Memory B cell (primary cell): ENCODE data around the gene FADS1.

Experiments
- ATAC-seq: fragments of 150-1000 bp; cut with Tn5 transposase; 2 replicates; pipeline ENCODE4 v1.10.0; 2021; ENCODE audit warnings: low read depth, mild to moderate bottlenecking, moderate library complexity
- DNase-seq, 2 donors: peaks; one replicate each; pipeline ENCODE4 v3.0.0; 2022; ENCODE audit warnings: low spot score in 2 of 2
- H3K27ac Mint-ChIP-seq: one replicate; pipeline ENCODE4 v1.8.0; 2022; ENCODE audit warnings: mild to moderate bottlenecking, moderate library complexity, mixed read lengths
- H3K27me3 Mint-ChIP-seq: one replicate; pipeline ENCODE4 v1.8.0; 2022; ENCODE audit warnings: mixed read lengths
- H3K36me3 Mint-ChIP-seq: one replicate; pipeline ENCODE4 v1.8.0; 2022; ENCODE audit warnings: mild to moderate bottlenecking, mixed read lengths
- H3K4me1 Mint-ChIP-seq: one replicate; pipeline ENCODE4 v1.8.0; 2022; ENCODE audit warnings: mixed read lengths
- H3K4me3 Mint-ChIP-seq: one replicate; pipeline ENCODE4 v1.8.0; 2022; ENCODE audit warnings: mild to moderate bottlenecking, moderate library complexity, mixed read lengths
- H3K9me3 Mint-ChIP-seq: one replicate; pipeline ENCODE4 v1.8.0; 2022; ENCODE audit warnings: mixed read lengths

Gene FADS1

DNA sequence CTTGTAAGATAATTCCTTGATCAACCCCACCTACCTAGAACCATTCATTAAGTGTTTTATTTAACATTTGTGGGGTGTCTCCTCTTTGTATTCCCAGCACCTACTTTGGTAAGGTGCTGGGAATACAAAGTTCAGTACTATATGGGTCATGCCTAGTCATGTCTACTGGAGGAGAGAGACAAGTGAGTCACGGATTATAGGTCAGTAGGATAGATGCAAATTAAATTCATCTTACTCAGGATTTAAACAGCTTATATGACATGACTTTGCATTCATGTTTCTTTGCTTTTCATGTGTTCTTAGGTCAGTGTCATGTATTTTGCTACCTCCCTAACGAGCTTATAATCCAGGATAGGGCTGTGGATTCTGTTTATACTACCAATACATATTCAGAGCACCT is 3.4 kb upstream of the FADS1 start:
- H3K27ac Mint-ChIP-seq = no peak overlapping the region
- H3K4me1 Mint-ChIP-seq = peaks cover 12% of the 10 kb centered on the region
- ATAC-seq (no peak), DNase-seq (no peak)
- no peak overlapping the region for H3K4me3 Mint-ChIP-seq
- H3K9me3 Mint-ChIP-seq = no peaks in the 10 kb centered on the region
- peaks cover 17% of the 10 kb centered on the region for H3K27me3 Mint-ChIP-seq
- no peaks in the 10 kb centered on the region for H3K36me3 Mint-ChIP-seq

DNA sequence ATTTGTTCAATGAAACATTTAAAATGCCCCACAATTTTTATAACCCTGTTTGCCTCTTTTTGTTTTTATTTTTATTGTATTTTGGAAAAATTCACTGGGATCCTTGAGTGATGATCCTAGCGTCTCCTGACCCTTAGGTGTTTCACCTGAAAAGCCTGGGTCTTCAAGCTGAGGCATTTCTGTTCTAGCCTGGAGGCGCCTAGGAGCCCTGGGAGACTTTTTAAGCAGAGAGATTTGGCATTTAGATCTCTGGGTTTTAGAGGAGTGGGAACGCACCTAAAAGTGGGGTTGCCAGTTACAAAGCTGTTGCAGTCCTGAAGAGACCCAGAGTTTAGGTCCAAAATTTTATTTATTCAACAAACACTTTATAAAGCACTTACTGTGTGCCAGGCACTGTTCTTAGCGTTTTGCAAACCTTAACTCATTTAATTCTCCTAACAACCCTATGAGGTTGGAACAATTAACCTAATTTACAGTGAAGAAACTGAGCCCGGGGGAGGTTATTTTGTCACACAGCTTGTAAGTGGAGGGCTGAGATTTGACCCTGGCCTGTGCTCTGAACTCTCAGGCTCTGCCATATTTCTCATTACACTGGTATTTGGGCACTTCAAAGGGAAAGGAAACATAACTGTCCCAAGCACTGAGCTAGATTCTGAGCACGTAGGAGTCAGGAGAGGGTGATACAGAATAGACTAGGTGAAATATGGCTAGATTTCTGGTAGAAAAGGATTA is 834 bp upstream of the FADS1 start:
- H3K27me3 Mint-ChIP-seq = peaks cover 19% of the 10 kb centered on the region
- H3K36me3 Mint-ChIP-seq = no peaks in the 10 kb centered on the region
- ATAC-seq (no peak), DNase-seq (no peak)
- no peaks in the 10 kb centered on the region for H3K9me3 Mint-ChIP-seq
- H3K4me3 Mint-ChIP-seq = no peak overlapping the region
- H3K27ac Mint-ChIP-seq = no peak overlapping the region
- peaks cover 16% of the 10 kb centered on the region for H3K4me1 Mint-ChIP-seq

DNA sequence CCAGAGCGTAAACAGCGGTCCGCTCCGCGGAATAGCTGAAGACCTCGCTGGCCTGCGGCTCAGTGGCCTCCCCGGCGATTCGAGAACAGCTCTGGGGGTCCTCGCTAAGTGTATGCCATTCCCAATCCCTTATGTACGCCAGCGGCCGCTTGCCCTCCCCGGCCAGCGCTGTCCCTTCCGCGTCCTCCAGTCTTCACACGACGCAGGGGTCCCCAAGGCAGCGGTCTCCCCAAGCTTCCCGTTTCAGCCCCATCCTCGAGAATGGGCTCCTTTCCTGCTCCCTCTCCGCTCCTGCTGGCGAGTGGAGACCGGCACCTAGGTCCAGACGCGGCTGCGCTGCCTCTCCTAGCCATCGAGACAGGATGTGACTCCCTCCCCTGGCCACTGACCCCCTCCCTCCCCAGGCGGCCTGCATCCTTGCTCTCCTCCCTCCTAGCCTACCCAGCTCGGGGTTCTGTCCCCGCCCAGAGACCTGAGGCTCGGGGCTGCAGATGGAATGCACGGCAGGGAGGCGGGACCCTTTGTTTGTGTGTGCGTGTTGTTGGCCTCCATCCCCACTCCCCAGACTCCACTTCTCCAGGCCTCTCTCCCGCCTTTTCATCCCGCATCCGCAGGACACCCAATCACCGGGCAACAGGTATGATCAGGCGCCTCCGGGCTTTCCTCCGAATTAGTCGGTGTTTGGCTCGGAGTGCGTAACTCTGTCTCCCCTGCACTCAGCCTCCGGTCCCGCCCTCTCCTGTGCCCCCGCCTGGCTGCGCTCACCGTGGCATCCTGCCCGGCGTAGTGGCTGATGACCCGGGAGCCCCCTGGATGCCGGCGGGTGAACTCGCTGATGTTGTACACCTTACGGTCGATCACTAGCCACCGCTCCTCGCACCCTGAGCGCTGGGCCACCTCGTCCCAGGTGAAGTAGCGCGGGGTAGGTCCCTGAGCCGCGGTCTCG is 740 bp downstream of the FADS1 start:
- ATAC-seq = peak; percentile 65
- H3K4me1 Mint-ChIP-seq = peaks cover 16% of the 10 kb centered on the region
- H3K9me3 Mint-ChIP-seq = no peaks in the 10 kb centered on the region
- peak; percentile 29 to 44 for DNase-seq
- H3K27me3 Mint-ChIP-seq = peaks cover 19% of the 10 kb centered on the region
- H3K27ac Mint-ChIP-seq = peak overlapping the region; percentile 55
- no peaks in the 10 kb centered on the region for H3K36me3 Mint-ChIP-seq
- peak overlapping the region; percentile 82 for H3K4me3 Mint-ChIP-seq

DNA sequence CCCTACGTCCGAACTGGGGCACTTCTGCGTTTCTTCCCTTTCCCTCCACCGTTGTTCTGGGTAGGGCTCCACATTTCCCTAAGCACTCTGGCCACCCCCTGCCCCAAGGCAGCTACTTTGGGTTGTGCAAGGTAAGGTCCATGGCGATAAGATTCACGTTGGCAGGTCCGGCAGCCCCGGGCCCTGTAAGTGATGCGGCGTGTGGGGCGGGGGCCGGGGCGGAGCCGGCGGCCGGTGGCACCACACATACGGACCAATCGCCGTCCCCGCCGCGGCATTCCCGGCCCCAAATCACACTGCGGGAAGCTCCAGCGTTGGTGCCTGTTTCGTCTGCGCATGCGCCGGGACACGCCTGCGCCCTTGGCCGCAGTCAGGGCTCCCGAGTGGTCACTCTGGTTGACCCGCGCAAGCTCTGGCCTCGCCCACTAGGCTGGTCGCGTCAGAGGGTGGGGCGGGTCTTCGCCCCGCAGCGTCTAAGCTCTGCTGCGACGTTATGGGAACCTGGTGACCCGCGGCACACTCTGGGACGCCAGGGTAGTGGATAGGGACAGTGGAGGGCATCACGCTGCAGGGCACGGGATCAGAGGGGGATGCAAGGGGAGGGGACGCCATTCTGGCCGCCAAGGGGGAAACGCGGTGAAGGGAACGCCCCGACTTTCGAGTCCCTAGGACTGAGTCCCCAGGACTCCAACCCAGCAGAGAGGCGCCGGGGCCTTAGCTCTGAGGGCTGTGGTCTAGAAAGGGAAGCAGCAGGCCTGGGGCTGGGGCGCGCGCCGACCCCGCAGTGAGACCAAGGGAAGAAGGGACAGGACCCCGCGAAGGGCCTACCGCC is 1.6 kb downstream of the FADS1 start:
- peak overlapping the region; percentile 82 for H3K4me3 Mint-ChIP-seq
- no peaks in the 10 kb centered on the region for H3K9me3 Mint-ChIP-seq
- DNase-seq (peak; percentile 31 to 38), ATAC-seq (peak; percentile 21)
- H3K4me1 Mint-ChIP-seq = peaks cover 16% of the 10 kb centered on the region
- H3K27ac Mint-ChIP-seq = no peak overlapping the region
- H3K36me3 Mint-ChIP-seq = no peaks in the 10 kb centered on the region
- peaks cover 19% of the 10 kb centered on the region for H3K27me3 Mint-ChIP-seq

DNA sequence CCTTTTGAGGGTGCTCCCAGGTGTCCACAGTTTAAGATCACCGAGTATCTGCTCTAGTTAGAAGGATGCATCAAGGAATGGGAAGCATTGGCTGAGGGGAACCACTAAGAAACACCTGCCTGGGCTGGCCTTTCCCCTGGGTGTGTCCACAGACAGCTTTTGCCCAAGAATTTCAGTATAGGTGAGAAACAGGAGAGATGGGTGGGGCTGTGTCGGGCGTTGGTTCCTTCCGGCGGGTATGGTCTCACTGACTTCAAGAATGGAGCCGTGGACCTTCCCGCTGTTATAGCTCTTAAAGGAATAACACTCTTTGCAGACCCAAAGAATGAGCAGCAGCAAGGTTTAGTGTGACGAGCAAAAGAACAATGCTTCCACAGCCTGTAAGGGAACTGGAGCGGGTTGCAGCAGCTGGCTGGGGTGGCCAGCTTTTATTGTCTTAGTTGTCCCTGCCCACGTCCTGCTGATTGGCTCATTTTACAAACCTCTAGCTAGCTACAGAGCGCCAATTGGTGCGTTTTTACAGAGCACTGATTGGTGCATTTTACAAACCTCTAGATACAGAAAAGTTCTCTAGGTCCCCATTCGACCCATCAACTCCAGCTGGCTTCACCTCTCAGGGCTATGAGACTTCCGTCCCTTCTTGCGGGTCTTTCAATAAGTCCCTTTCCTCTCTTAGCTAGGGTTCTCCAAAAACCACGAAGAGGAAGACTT is 2.4 kb downstream of the FADS1 start:
- Mint-ChIP-seq H3K4me3 (peak overlapping the region; percentile 82), H3K4me1 (peaks cover 16% of the 10 kb centered on the region), H3K27me3 (peaks cover 19% of the 10 kb centered on the region), H3K9me3 (no peaks in the 10 kb centered on the region), H3K27ac (no peak overlapping the region), H3K36me3 (no peaks in the 10 kb centered on the region)
- ATAC-seq = no peak
- no peak for DNase-seq

DNA sequence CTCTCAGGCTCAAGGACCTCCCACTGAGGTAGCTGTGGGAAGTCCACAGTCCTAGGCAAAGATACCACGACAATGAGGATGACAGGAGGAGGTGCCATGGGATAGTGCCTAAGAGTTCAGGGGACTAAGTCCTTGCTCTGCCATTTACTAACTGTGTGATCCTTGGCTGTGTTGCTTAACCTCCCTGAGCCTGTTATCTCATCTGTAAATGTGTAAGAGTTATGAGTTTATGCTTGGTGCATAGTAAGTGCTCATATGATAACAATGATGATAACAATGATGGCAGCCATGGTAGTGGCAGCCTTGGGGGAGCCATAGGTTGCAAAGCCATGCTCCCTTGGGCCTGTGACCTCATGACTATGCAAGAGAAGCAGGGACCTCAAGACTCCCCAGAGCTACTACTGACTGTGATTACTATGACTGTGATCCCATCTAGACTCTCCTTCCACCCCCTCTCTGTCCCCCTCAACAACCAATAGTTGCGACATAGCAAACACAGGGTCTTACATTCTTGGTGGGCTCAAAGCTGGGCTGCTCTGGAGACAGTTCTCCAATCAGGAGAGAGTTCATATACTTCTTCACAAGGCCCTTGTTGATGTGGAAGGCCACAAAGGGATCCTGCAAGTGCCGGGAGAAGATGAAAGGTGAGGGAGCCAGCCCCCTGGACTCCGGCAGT is 3.9 kb downstream of the FADS1 start:
- DNase-seq (no peak), ATAC-seq (no peak)
- Mint-ChIP-seq H3K27me3 (peaks cover 18% of the 10 kb centered on the region), H3K27ac (no peak overlapping the region), H3K4me3 (no peak overlapping the region), H3K9me3 (no peaks in the 10 kb centered on the region), H3K4me1 (peaks cover 16% of the 10 kb centered on the region), H3K36me3 (no peaks in the 10 kb centered on the region)

DNA sequence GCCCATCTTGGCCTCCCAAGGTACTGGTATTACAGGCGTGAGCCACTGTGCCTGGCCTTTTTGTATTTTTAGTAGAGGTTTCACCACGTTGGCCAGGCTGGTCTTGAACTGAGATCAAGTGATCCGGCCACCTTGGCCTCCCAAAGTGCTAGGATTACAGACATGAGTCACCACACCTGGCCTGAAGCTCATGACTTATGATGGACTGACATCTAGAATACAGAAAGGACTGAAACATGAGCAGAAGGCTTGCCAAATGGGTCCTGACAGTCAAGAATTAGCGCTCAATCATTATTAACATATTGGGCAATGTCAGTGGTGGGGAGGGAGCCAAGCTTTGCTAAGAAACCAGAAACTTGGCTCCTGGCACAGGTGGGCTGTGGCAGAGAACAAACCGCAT is 5.0 kb downstream of the FADS1 start:
- no peak overlapping the region for H3K27ac Mint-ChIP-seq
- ATAC-seq (no peak), DNase-seq (no peak)
- no peaks in the 10 kb centered on the region for H3K36me3 Mint-ChIP-seq
- peaks cover 17% of the 10 kb centered on the region for H3K27me3 Mint-ChIP-seq
- no peaks in the 10 kb centered on the region for H3K9me3 Mint-ChIP-seq
- no peak overlapping the region for H3K4me3 Mint-ChIP-seq
- peaks cover 16% of the 10 kb centered on the region for H3K4me1 Mint-ChIP-seq

DNA sequence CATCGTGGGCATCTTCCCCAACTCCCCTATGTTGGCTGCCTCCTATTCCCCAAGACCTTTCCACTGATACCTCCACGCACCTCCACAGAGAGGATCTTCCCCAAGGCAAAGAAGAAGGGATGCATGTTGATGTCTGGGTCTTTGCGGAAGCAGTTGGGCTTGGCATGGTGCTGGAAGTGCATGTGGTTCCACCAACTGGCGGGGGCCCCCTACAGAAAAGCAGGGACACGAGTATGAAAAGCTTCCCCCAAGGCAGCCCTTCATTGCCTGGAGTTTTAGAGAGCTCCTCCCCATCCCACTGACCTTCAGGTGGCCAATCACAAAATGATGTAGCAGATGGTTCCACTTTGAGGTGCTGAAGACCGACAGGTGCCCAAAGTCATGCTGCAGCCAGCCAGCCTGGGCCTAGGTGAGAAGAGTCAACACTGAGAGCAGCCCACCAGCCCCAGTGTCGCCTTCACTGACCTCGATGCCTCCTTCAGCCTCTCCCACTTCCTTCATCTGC is 6.1 kb downstream of the FADS1 start:
- DNase-seq (no peak), ATAC-seq (no peak)
- peaks cover 8% of the 10 kb centered on the region for H3K4me1 Mint-ChIP-seq
- H3K27ac Mint-ChIP-seq = no peak overlapping the region
- H3K4me3 Mint-ChIP-seq = no peak overlapping the region
- no peaks in the 10 kb centered on the region for H3K9me3 Mint-ChIP-seq
- no peaks in the 10 kb centered on the region for H3K36me3 Mint-ChIP-seq
- peaks cover 10% of the 10 kb centered on the region for H3K27me3 Mint-ChIP-seq

DNA sequence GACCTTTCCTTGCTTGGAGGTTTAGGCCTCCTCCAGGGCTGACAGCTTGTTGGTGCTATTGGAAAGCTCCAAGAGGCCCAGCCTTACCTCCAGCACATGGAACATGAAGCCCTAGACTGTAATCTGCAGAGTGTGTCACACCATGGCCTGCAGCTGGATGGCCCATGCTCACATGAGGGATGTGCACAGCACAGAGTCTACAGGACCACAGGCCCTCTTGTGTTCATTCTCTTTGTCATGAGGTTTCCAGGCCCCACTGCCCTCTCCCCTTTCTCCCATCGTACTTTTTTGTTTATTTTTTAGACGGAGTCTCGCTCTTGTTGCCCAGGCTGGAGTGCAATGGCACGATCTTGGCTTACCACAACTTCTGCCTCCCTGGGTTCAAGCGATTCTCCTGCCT is 10.0 kb downstream of the FADS1 start:
- DNase-seq (no peak), ATAC-seq (no peak)
- peaks cover 3% of the 10 kb centered on the region for H3K4me1 Mint-ChIP-seq
- H3K36me3 Mint-ChIP-seq = no peaks in the 10 kb centered on the region
- no peak overlapping the region for H3K27ac Mint-ChIP-seq
- no peak overlapping the region for H3K4me3 Mint-ChIP-seq
- H3K27me3 Mint-ChIP-seq = no peaks in the 10 kb centered on the region
- no peaks in the 10 kb centered on the region for H3K9me3 Mint-ChIP-seq

DNA sequence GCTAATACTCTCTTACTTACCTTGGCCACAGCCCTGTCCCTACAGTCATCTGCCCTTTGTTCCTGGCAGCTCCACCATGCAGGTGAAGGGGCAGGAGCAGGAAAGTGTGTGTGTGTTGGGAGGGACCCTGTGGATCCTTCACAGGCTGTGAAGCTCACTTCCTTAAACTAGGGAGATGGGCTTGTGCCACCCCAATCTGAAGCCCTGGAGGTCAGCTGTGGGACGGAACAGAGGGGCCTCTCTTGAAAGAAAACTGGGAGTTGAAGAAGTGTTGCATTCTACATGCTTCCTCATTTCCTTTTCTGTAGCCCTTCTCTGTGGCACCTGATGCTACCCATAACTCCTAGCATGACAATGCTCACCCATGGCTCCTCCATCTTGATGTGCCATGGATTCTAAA is 11.7 kb downstream of the FADS1 start:
- Mint-ChIP-seq H3K27ac (no peak overlapping the region), H3K4me3 (no peak overlapping the region), H3K36me3 (no peaks in the 10 kb centered on the region), H3K4me1 (peaks cover 3% of the 10 kb centered on the region), H3K27me3 (no peaks in the 10 kb centered on the region), H3K9me3 (no peaks in the 10 kb centered on the region)
- DNase-seq (no peak), ATAC-seq (no peak)

DNA sequence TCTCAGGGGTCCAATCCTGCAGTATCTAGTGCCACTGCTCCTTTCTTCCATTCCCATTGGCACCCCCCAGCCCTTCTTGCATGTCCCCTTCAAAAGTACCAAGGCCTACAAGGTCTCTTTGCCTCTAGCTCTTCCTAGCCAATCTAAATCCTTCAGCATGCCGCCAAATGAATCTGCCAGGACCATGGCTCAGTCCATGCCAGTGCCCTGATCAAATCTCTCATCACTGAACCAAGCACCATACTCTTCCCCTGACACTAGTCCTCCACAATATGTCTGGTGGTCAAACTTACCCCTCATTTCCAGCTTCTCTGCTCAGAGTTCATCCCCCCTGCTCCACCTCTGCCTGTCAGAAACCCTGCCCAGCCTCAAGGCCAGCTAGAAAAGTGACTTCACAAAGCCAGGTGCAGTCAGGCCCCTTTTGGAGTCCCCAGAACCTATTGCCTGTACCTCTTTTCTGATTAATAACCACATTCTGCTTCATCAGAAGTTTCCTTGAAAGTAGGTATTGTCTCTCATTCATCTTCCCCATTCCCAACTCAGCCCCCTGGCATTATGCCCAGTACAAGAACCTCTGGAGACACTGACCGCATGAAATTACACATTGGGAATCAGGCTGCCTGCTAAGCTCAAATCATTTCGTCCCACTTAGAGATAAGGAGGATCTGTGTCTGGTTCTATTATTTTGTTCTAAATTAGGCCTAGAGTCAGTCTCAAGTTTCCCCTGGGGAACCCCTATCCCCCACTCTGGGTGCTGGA is 12.7 kb downstream of the FADS1 start:
- no peaks in the 10 kb centered on the region for H3K9me3 Mint-ChIP-seq
- no peak overlapping the region for H3K4me3 Mint-ChIP-seq
- no peaks in the 10 kb centered on the region for H3K27me3 Mint-ChIP-seq
- H3K4me1 Mint-ChIP-seq = peaks cover 3% of the 10 kb centered on the region
- ATAC-seq (no peak), DNase-seq (no peak)
- no peaks in the 10 kb centered on the region for H3K36me3 Mint-ChIP-seq
- no peak overlapping the region for H3K27ac Mint-ChIP-seq

DNA sequence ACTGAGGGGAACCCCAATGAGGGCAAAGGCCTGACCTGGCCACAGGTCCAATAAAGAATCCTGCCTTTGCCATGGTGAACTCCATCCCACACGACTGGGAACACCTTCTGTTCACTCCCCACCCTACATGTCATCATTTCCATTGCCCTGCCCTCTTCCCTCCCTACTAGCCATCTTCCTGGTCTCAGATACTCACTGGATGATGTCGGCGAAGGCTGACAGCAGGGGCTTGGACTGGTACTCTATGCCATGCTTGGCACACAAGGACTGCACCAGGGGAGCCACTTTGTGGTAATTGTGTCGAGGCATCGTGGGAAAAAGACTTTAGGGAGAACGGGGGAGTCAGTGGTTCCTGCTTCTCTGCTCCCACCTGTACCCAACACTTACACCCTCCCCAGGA is 14.2 kb downstream of the FADS1 start:
- DNase-seq (no peak), ATAC-seq (no peak)
- no peaks in the 10 kb centered on the region for H3K9me3 Mint-ChIP-seq
- no peaks in the 10 kb centered on the region for H3K27me3 Mint-ChIP-seq
- no peak overlapping the region for H3K4me3 Mint-ChIP-seq
- no peaks in the 10 kb centered on the region for H3K36me3 Mint-ChIP-seq
- peaks cover 3% of the 10 kb centered on the region for H3K4me1 Mint-ChIP-seq
- no peak overlapping the region for H3K27ac Mint-ChIP-seq
